GM19023 (cell line): ENCODE results near the gene ZNF200.
"Not testable (repeated sequence)": the region's sequence is repeated elsewhere in the genome, so short reads cannot be mapped to it uniquely, and the experiment has no call there.

Experiments used
- ATAC-seq: cut with Tn5 transposase; IDR thresholded peaks from one replicate; pipeline ENCODE4 v1.9.1; 2021; ENCODE audit warnings: mild to moderate bottlenecking, moderate library complexity; ENCODE audit not compliant: unreplicated experiment

Gene ZNF200

GRCh38 chr16:3202903-3203539 lies 31.9 kb downstream of the ZNF200 start:
- ATAC-seq, result no peak

GRCh38 chr16:3198334-3199072 lies 36.5 kb downstream of the ZNF200 start:
- ATAC-seq, result no peak

- not testable (repeated sequence) for ATAC-seq
These were observed 37.1 kb downstream of the ZNF200 start for GRCh38 chr16:3197694-3198333.

GRCh38 chr16:3195975-3196374 lies 39.0 kb downstream of the ZNF200 start:
- ATAC-seq, result no peak

GRCh38 chr16:3194792-3195191 lies 40.2 kb downstream of the ZNF200 start:
- no peak for ATAC-seq

- ATAC-seq, result no peak
These were observed 41.4 kb downstream of the ZNF200 start for GRCh38 chr16:3193221-3194212.

GRCh38 chr16:3192476-3193019 lies 42.4 kb downstream of the ZNF200 start:
- no peak for ATAC-seq

GRCh38 chr16:3190949-3191353 lies 44.0 kb downstream of the ZNF200 start:
- no peak for ATAC-seq

GRCh38 chr16:3189869-3190268 lies 45.1 kb downstream of the ZNF200 start:
- ATAC-seq, result no peak

GRCh38 chr16:3188925-3189825 lies 45.8 kb downstream of the ZNF200 start:
- ATAC-seq, result no peak

- ATAC-seq, result no peak
These were observed 46.4 kb downstream of the ZNF200 start for GRCh38 chr16:3188675-3188924.

GRCh38 chr16:3187798-3188674 lies 46.9 kb downstream of the ZNF200 start, which contains the start of gene OR1F1:
OR1F1 (plus strand) TSS chr16:3188204.
- no peak for ATAC-seq

GRCh38 chr16:3186946-3187690 lies 47.8 kb downstream of the ZNF200 start:
- ATAC-seq, result no peak

- ATAC-seq, result no peak
These were observed 51.4 kb downstream of the ZNF200 start for GRCh38 chr16:3183445-3184139.

- ATAC-seq, result no peak
These were observed 52.1 kb downstream of the ZNF200 start for GRCh38 chr16:3182608-3183444.

- not testable (repeated sequence) for ATAC-seq
These were observed 52.7 kb downstream of the ZNF200 start for GRCh38 chr16:3182293-3182607.

- no peak for ATAC-seq
These were observed 54.5 kb downstream of the ZNF200 start for GRCh38 chr16:3180445-3180878.
